HG03060 (cell line): ENCODE measurements around the gene KCNMA1.

Experiments used
- ATAC-seq: cut with Tn5 transposase; IDR thresholded peaks from one replicate; pipeline ENCODE4 v1.9.1; 2021; ENCODE audit warnings: low read depth, moderate number of reproducible peaks; ENCODE audit not compliant: unreplicated experiment

KCNMA1 gene

DNA sequence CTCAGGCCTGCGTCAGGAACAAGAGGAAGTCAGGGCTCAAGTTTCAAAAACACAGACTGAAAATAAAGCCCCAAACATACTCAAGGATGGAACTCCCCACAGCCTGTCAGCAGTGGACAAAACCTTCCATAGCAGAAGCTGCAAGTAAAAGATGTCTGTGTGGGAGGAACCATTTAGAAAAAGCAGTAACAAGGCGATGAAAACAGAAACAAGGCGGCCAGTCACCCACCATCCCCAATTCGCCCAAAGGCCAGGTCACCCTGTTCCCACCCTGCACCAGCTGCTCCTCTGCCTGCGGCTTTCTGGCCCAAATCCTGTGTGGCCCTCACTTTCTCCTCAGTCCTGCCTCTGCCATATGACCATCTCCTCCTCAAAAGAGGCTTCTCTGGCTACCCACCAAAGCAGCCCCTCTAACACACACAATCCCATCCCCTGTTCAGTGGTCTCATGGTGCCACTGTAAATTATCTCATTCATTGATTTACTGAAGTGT, 27.8 kb downstream of the KCNMA1 start:
- no peak for ATAC-seq

DNA sequence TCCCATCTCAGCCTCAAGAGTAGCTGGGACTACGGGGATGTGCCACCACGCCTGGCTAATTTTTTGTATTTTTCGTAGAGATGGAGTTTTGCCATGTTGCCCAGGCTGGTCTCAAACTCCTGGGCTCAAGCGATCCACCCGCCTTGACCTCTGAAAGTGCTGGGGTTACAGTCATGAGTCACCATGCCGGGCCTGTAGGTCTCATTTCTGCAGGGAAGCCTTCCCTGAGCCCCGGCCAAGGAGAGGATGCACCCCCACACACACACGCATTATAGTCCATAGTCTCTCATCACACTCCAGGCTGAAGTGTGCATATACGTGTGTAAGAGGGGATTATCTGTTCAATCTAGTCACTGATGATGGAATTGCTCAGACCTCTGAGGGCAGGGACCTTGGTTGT, 29.3 kb downstream of the KCNMA1 start:
- ATAC-seq, result no peak

DNA sequence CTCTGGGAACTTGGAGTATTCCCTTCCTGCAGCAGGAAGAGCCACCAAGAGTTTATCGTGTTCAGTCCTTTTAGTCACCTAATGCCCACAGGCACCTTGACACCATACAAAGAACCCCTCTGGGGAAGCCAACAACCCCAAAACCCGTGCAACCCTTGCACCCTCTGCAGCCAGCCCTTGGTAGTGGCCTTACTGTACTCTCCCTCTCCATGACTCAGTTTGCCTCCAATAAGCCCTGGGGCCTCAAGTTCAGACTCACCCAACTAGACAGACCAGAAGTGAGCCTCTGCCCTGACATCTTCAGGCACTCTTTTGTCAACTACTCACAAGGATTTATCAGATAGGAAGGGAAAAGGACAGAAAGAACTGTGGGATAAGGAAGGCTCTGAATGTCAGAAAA, 30.9 kb downstream of the KCNMA1 start:
- no peak for ATAC-seq

DNA sequence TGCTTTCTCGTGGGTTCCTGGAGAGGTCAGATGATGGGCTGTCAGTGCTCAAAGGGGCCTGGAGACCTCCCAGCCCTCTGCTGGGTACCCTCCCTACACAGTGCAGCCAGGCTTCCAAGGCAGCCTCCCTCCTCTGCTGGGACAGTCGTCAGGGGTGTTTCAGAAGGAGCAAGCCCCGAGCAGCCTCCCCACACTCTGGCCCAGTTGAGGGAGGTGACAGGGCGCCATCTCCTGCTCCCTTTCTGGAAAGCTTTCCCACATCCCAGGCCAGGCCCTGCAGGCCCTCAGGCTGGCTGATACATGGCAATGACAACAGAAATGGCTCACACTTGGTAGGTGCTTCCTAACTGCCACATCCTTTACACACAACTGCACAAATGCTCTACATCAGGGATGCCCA, 32.1 kb downstream of the KCNMA1 start:
- ATAC-seq, result no peak

DNA sequence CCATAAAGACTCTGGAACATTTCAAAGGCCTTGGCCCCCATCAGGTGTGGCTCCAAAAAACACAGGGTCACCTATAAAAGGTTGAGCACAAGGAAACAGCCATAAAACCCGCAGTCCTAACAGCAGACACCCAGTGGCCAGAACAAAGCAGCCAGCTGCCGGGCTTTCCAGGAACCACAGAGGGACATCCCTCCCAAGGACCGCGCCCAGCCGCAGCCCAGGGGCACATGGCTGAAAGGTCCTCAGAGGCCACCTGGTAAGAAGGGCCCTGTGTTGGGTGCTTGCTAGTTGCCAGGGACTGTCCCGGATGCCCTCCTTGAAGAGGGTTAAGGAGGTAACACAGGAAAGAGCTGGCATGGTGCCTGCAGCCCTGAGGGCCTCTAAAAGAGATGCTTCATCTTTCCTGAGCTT, 32.7 kb downstream of the KCNMA1 start:
- no peak for ATAC-seq

DNA sequence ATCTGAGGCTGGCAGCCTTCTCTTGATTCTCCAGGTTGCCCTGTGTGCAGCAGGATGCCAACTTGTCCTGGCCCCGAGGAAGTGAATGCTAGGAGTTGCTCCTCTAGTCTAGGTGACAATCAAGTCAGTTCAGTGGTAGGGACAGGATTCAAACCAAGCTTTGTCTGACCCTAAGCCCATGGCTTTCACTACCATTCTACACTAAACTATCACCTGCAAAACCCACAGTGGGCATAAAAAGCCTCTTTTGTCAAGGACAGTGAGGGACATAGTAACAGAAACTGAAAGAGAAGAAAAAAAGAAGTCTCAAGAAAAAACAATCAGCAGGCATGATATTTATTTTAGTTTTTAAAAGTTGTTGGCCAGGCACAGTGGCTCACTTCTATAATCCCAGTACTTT, 33.5 kb downstream of the KCNMA1 start:
- no peak for ATAC-seq

DNA sequence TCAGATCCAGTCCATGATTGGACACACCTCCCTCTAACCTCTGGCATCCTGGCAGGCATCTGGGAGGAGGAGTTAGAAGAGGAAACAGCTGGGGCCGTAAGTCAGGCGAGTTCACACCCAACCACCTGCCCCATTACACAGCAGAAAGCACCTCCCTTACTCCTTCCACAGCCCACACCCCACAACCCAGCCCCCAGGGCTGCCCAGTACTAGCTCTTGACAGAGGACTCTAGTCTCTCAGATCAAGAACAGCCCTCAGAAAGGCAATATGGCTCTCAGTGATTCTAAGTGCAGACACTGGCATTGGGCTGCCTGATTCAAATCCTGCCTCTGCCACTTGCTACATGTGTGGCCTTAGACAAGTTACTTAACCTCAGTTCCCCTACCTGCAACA, 34.1 kb downstream of the KCNMA1 start:
- ATAC-seq, result peak; percentile 37

DNA sequence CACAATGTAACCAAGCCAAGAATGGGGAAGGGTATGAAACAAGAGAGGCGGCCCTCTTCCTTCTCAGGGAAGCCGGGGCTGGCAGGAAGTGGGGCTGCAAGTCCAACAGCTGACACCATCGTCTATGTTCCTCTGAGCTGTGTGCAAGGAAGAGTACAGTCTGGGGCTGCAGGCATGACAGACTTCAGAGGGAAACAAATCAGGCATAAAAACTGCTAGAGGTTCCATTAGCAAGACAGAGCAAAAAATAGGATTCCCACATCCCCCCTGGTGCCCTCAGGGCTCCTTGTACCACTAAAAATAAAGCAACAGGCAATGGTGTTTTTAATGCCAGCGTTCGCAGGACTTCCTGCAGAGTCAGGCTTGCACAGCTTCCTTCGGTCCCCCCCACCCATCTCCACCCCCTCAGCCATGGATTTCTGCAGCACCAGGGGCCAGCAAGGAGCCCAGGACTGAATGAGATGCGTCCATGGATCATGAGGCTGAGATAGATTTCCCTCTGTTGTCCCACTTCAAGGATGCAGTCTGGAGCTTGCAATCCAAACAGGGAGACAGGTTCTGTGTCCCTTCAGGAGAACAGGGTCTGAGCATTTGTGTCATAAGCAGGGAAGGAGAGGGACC, 34.6 kb downstream of the KCNMA1 start:
- ATAC-seq, result no peak

DNA sequence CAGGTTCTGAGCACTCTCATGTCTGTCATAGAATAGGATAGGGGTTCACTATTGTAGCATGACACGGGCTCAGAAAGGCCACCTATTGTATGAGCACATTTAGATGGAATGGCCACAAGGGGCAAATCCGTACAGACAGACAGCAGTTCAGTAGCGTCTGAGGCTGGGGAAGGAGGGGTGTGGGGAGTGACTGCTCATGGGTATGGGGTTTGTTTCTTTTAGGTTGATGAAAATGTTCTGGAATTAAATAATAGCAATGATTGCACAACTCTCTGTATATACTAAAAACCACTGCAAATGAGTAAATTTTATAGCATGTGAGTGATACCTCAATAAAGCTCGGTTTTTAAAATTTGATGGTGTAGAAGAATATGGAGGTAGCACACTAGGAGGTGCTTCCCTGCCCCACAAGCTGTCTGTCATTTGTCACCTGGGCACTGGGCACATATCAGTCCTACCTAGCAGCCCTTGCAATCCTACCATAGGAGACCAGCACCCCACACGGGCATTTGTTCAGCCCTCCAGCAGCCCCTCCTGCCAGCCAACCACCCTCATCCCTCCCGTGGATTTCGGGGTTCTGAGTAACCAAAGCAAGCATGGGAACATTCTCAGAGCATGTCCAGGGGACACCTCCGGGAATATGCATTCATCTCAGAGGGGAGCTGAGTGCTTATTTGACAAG, 35.2 kb downstream of the KCNMA1 start:
- no peak for ATAC-seq

DNA sequence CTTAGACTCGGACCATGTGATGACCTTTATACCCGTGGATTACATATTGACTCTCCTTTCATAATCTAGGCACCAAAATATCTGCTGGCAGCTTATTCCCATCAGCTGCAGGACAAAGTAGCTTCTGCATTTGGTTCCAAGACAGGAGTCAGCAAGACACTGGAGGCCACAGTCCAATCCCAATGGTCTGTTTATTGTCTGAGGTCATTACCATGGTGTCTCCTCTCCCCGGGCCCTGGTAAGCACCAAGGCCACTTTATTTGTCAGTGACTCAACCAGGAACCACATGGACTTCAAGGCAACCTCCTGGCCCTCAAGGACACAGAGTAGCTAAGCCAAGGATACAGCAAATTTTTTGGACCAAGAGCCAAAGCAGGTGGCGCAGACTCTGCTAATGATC, 36.1 kb downstream of the KCNMA1 start:
- ATAC-seq, result no peak

DNA sequence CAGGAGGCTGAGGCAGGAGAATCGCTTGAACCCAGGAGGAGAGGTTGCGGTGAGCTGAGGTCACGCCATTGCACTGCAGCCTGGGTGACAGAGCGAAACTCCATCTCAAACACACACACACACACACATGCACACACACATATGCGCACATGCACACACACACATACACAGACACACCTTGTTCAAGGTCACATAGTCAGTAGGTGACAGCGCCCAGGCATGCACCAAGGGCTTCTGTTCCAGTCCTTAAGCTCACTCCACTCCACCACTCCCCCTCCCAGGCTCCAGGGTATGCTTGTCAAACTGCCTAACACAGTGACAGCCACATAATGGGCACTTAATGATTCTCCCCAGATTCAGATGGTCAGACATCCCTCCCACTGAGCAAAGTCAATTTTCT, 37.0 kb downstream of the KCNMA1 start:
- ATAC-seq, result no peak

DNA sequence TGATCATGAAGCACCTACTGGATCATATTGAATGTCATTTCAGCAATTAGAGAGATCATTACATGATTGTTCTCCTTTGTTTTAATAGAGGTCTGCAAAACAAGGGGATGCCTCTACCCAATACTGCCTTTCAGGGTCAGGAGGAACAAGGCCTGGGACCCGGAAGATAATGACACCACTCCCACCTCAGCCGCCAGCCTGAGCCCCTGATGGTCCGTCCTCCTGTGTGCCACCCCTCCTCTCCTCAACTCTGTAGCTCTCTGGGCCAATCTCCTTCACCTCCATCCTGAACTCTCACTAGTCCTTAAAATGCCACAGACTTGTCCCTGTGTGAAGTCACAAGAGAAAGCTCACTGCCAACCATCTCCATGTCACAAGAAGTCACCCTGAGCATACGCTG, 38.0 kb downstream of the KCNMA1 start:
- ATAC-seq, result no peak

DNA sequence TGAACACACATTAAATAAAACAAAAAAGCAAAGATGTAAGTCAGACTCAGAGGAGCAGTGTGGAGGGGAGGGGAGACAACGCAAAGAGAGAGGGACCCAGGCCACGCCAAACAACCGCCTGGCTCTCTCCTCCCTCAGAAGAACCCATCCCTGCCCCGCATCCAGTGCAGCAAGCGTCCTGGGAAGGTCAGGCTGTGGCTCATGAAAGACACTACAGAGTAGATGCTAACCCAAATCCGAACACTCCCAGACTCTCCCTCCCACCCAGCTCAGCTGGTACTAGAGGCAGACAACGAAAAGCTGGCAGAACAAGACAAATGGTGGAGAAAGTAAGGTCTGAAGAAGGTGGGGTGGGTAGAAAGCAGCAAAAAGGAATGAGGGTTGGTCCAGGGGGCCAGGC, 39.0 kb downstream of the KCNMA1 start:
- no peak for ATAC-seq

DNA sequence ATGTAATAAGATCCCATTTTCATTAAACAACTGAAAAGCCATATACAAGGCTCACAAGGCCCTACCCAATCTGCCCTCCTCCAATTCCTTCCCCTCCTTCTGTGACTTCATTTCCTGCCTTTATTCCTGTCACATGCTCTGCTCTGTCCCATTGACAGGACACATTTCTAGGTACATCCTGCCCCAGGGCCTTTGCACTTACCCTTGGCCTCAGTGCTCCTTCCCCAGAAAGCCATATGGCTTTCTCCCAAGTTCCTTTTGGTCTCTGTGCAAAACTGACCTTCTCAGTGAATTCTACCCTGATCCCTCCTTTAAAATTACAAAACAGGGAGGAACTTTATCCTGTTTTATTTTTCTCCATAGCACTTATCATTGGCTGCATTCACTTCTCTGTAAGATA, 40.0 kb downstream of the KCNMA1 start:
- no peak for ATAC-seq

DNA sequence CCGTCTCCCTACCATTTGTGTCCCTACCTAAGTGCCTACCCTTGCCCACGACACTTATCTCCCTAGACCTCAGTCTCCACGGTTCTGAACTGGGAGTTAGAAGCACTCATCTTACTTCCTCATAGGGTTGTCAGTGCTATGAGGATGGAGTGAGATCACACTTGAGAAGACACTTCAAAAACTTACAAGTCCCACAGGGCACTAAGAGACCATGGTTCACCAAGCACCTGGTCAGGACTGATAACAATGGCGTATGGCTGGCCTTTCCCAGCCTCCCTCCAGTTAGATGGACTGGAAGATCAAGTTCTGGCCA, 43.2 kb downstream of the KCNMA1 start:
- no peak for ATAC-seq

DNA sequence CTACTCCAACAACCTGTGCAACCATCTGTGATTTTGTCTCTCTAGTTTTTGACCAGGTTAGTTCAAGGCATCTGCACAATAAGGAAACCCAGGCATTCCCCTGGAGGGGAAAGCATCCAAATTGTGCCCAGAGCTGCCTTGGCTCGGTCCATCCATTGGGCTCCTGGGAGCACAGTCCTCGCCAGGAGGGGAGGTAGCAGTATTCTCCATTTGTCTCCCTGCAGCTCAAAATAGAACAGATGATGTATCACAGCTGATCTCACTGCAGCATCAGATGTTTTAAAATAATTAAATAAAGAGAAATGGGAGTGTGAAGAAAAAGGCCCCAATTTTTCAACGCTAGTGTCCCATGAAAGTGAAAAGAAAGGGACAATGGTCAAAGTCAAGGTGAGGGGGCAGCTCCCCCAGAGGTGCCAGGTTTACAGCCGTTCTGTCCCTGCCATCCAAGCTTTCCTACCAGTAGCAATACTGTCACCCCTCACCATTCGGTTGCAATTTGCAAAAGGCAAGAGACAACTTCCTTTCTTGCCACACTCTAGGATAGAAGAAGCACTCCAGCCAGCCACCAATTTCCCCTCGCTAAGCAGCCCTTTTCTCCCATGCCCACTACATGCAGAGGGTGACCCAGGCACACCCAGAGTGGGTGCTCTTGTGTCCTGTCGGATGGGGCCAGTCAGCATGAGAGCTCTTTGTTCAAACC, 43.7 kb downstream of the KCNMA1 start:
- ATAC-seq, result no peak

DNA sequence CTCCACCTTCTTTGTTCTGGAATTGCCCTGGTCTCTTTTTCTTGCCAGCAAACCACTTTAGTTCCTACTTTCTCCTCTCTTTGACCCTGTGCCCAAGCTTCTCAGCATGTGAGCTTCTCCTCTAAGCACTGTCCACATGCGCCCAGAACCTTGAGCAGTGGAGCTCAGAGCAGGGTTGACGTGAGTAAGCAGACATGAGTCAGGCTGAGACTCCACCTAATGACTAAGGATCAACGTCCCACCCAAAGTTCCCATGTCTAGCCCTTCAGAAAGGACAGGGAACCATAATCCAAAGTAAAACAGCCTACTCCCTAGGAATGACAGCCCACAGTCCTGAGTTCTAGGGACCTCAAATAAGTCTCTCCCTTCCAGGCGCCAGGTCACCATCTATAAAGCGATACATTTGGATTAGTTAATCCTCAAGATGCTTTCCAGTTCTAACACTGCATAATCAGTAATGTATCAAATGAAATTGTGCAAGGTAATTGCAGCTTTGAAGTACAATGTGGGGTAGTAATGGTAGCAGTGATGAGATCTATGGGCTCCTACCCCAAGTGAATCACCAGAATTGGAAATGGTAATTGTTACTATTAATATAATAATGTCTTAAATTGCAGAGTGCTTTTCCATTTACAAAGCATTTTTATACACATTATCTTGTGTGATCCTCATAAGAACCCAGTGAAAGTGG, 44.5 kb downstream of the KCNMA1 start:
- no peak for ATAC-seq

DNA sequence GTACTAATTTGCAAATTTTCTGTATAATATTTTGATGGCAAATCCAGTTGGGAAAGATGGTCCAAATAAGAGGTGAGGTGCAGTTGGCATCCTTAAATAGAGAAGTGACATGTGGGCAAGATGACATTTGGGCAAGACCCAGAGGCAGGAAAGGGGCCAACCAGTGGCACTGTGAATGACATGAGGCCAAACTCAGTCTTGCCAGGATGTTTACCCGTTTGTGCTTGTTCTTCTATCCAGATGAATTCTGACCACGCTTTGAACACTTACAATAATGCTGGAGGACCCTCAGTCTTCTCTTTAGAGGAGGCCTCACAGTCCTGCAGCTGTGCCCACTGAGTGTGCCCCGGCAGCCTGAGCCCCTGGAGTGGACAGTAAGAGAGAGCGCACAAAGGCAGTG, 45.1 kb downstream of the KCNMA1 start:
- no peak for ATAC-seq

DNA sequence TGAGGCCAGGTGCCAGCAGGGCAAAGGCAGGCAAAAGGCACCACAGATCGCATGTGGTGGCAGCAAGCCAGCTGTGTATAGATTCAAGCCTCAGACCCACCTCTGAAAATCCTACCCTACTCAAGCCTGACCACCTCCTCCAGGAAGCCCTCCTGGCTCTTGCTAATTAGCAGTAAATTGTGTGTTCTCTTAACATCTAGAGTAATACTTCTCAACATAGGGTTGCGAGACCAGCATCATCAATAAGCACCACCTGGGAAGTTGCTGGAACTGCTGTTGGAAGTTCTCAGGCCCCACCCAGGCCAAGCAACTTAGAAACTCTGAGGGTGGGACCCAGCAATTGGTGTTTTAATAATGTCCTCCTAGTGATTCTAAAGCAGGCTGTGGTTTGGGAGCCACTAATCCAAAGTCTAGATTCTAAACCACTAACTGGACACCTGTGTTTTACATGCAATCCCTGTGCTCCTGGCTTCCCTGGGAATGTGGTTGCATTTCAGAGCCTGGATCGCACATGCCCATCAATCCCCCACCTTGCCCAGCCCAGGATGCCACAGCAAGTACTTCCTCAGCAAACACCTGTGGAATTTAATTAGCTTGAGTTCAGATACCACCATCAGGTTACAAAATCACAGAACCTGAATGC, 46.2 kb downstream of the KCNMA1 start:
- ATAC-seq, result no peak

DNA sequence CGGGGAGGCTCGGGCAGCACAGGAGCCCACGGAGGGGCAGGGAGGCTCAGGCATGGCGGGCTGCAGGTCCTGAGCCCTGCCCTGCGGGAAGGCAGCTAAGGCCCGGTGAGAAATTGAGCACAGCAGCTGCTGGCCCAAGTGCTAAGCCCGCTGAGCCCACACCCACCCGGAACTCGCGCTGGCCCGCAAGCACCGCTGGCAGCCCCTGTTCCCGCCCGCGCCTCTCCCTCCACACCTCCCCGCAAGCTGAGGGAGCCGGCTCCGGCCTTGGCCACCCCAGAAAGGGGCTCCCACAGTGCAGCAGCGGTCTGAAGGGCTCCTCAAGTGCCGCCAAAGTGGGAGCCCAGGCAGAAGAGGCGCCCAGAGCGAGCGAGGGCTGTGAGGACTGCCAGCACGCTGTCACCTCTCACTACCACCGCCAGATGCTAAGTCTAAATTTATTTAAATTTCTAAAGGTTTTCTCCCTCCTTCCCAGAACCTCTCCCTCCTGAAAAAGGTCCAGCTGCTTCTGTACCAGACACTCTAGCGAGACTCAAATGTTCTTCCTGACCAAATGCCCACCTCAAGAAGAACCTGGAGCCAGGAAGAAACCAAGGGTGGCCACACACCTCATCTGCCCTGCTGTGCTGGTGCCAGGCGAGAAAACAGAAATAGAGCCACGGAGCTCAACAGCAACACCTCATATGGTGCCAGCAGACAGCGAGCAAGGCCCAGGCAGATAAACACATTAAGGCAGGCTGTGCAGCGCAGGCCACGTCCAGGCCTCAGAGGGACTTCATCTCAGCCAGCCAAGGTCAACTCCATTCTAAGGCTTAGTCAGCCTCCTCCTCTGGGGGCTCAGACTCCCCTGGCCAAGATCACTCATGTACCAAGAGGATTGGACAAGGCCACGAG, 47.0 kb downstream of the KCNMA1 start:
- no peak for ATAC-seq
